HAP-1 (cell line): Measurements from ENCODE around the gene TCIRG1.
"Not testable (repeated sequence)": the region's sequence is repeated elsewhere in the genome, so short reads cannot be mapped to it uniquely, and the experiment has no call there.

Experiments
- DNase-seq, 2 experiments: peaks; one replicate each; pipeline ENCODE4 v3.0.0-alpha.2; 2016 to 2020; ENCODE audit warnings: low spot score in 2 of 2
- H3K27me3 ChIP-seq: fragments of 250-450 bp; sonication (Bioruptor Pico); 2 replicates; pipeline ENCODE4 v1.5.1; 2020; ENCODE audit warnings: low read depth, mild to moderate bottlenecking, moderate library complexity
- H3K36me3 ChIP-seq: fragments of 250-450 bp; sonication (Bioruptor Pico); replicated peaks from 2 replicates; pipeline ENCODE4 v1.5.1; 2020; ENCODE audit warnings: mild to moderate bottlenecking
- H3K4me1 ChIP-seq: fragments of 250-450 bp; sonication (Bioruptor Pico); 2 replicates; pipeline ENCODE4 v1.5.1; 2020; ENCODE audit warnings: mild to moderate bottlenecking
- H3K4me3 ChIP-seq: fragments of 250-450 bp; sonication (Bioruptor Pico); 2 replicates; pipeline ENCODE4 v1.5.1; 2020; ENCODE audit warnings: mild to moderate bottlenecking, moderate library complexity
- H3K9me3 ChIP-seq: fragments of 250-450 bp; sonication (Bioruptor Pico); 2 replicates; pipeline ENCODE4 v1.5.1; 2020; ENCODE audit warnings: mild to moderate bottlenecking, moderate library complexity
- in situ Hi-C: fragments of 300-500 bp; cut with MboI; formaldehyde crosslinking; loops from 3 replicates; pipeline ENCODE4 v1.14.3; 2020; ENCODE audit warnings: low sequenced_read_pairs, inconsistent platforms, mixed read lengths

Gene TCIRG1

DNA sequence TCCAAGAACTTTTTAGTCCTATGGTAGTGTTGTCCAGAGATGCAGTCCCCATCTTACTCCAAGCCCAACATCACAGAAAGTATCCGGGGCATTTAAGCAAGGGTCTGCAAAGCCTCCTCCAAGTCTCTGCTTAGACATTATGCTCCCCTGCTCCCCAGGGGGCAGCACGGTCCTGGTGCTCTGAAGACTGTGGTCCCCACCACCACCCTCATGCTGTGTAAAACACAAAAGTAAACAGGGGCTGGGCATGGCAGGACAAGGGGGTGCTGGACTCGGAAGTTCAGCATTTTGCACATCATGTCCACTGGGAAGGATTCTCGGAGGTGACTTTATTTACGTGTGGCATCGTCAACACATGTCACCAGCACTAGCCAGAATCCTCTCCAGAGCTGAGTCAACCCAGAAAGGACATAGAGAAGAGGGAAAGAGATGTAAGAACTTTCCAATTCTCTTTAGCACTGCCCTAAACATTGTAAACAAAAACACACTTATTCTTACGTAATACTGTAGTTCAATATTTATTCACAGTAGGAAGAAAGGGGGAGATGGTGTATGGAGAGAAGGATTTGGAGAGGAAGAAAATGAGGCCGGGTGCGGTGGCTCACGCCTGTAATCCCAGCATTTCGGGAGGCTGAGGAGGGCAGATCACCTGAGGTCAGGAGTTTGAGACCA is 37.7 kb downstream of the TCIRG1 start:
- H3K9me3 ChIP-seq = no peaks in the 10 kb centered on the region
- no peaks in the 10 kb centered on the region; the same call in 1 of the 2 replicates for H3K36me3 ChIP-seq
- H3K4me3 ChIP-seq = no peak overlapping the region
- no peaks in the 10 kb centered on the region for H3K4me1 ChIP-seq
- in situ Hi-C loops = no loop called here
- no peaks in the 10 kb centered on the region for H3K27me3 ChIP-seq
- no peak for DNase-seq

DNA sequence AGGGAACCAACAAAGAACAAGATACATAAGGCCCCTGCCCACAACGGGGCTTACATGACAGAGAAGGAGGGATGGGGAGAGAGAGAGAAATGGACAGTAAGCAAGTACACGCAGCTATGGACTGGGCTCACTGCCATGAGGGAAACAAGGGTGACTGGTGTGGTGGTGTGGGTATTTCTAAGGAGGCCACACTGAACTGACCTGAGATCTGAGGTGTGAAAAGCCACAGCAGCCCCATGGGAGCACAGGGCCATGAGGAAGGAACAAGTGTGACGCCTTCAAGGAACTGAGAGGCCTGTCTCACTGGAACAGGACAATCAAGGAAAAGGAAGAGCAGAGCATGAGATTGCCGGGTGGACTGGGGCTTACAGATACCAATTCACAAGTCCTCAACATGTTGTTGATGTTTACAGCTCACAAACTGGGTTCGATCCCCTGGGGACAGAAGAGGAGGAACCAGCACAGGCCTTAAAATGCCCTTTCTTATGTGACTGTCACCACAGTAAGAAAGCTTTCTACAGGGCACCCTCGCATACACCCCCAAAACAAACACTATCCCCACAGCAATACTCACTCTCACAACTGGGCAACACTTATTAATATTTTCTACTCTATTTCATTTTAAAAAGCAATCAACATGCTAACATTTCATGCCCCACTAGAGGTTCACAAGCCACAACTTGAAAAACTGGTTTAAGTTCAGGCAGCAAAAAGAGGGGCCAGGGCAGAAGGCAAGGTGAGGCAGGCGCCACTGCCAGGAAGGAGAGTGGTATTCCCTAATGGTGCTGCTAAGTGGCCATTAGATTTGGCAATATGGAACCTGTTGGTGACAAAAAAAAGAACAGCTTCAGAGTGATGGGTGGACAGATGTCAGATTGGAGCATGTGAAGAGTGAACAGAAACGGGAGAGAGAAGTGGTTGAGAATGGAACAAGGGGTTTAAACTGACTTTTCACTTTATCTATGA is 39.1 kb downstream of the TCIRG1 start:
- in situ Hi-C loops = no loop called here
- H3K27me3 ChIP-seq = no peaks in the 10 kb centered on the region
- DNase-seq = no peak
- H3K9me3 ChIP-seq = no peaks in the 10 kb centered on the region
- no peaks in the 10 kb centered on the region; the same call in 1 of the 2 replicates for H3K36me3 ChIP-seq
- H3K4me1 ChIP-seq = peaks cover 5% of the 10 kb centered on the region; the same call in 1 of the 2 replicates
- H3K4me3 ChIP-seq = no peak overlapping the region

DNA sequence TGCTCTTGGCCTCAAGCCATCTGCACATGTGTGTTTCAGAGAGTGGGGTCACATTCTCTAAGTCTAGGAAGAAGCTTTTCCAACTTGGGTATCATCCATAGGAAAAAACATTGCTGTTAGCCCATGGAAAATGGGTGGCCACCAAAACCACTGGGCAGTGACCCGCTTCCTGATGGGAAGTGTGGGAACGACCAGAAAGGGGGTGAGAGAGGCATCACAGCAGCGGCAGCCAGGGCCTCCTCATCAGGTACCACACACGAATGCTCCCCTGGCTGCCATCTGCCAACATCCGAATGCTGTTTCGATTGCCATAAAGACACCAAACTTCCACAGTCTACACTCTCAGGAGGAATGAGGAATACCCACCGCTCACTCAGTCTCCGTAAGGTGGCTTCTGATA is 42.0 kb downstream of the TCIRG1 start:
- in situ Hi-C loops = no loop called here
- no peak for DNase-seq
- Histone ChIP-seq H3K27me3 (no peaks in the 10 kb centered on the region), H3K4me3 (no peak overlapping the region), H3K9me3 (no peaks in the 10 kb centered on the region), H3K4me1 (peaks cover 5% of the 10 kb centered on the region; the same call in 1 of the 2 replicates), H3K36me3 (no peaks in the 10 kb centered on the region; the same call in 1 of the 2 replicates)

DNA sequence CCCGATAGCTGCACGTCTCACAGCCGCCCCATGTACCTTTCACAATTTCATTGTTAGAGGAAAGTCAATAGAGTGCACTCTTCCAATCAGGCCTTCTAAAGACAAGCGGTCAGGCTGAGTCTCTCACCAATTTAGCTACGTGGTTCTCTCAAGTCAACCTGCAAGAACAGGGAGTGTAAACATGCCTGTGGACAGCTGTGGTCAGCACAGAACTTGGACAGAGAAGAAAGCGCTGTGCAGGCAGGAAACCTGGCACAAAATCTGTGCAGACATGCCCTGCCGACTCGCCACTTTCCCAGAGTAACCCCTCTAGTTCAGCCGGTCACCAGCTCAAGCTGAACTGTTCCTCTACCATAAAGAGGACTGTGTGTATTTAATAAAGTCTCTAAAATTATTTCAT is 42.9 kb downstream of the TCIRG1 start:
- H3K27me3 ChIP-seq = no peaks in the 10 kb centered on the region
- no peak for DNase-seq
- H3K4me1 ChIP-seq = peaks cover 5% of the 10 kb centered on the region; the same call in 1 of the 2 replicates
- H3K4me3 ChIP-seq = no peak overlapping the region
- H3K9me3 ChIP-seq = no peaks in the 10 kb centered on the region
- H3K36me3 ChIP-seq = no peaks in the 10 kb centered on the region; the same call in 1 of the 2 replicates
- in situ Hi-C loops = no loop called here

DNA sequence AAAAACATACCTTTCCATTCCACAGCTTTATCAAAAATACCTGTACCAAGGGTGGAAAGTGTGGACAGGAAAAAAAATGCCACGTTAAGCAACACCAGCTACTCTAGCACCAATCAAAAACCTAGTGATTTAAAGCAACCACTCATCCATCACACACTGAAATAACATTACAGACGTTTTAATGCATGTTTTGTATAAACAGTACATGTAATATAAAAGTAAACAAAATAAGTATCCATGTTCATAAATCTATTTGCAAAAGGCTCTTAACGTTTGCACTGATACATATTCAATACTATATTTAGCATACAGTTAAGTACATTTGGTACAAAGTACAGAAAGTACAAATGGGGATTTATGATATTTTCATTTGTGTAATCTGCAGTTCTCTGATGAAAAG is 43.7 kb downstream of the TCIRG1 start:
- H3K27me3 ChIP-seq = no peaks in the 10 kb centered on the region
- H3K36me3 ChIP-seq = no peaks in the 10 kb centered on the region; the same call in 1 of the 2 replicates
- peaks cover 5% of the 10 kb centered on the region; the same call in 1 of the 2 replicates for H3K4me1 ChIP-seq
- in situ Hi-C loops = no loop called here
- DNase-seq = no peak
- H3K9me3 ChIP-seq = no peaks in the 10 kb centered on the region
- no peak overlapping the region for H3K4me3 ChIP-seq

DNA sequence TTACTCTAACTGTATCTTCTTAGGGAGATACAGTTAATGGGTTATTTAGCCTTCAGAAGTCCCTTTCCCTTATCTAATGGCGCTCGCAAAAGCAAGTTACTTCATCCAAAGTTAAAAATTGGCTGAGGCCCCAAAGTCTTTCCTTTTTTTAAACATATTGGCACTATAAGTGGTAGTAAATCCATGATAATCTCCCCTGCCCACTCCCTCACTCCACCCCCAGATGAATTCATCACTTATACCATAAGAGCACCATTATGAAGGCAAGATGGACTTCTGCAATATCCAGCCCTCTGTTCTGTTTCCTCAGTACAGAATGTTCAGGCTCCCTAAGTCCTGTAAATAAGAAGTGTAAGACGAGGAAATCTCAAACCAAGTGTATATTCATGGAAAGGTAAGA is 44.7 kb downstream of the TCIRG1 start:
- Histone ChIP-seq H3K36me3 (no peaks in the 10 kb centered on the region; the same call in 1 of the 2 replicates), H3K4me1 (peaks cover 5% of the 10 kb centered on the region; the same call in 1 of the 2 replicates), H3K9me3 (no peaks in the 10 kb centered on the region), H3K4me3 (no peak overlapping the region), H3K27me3 (no peaks in the 10 kb centered on the region)
- DNase-seq = no peak
- in situ Hi-C loops = no loop called here

DNA sequence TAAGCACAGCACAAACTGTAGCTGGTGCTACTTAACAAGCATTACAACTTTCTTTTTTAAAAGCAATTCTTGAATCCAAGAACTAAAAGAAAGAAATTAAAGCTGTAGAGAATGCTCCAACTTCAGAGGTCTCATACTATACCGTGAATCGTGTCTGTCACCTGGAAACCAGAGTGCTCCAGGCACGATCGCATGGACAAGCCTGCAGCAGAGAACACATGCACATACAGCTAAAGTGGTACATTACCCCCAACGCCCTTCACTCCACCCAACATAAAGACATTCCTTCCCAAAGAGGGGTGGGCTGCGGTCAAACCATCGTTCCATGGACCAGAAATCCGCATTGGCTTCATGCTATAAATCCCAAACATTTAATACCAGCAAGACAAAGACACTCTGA is 50.9 kb downstream of the TCIRG1 start:
- no peaks in the 10 kb centered on the region for H3K4me1 ChIP-seq
- in situ Hi-C loops = no loop called here
- H3K27me3 ChIP-seq = no peaks in the 10 kb centered on the region
- no peak overlapping the region for H3K4me3 ChIP-seq
- DNase-seq = no peak
- no peaks in the 10 kb centered on the region for H3K9me3 ChIP-seq
- H3K36me3 ChIP-seq = no peaks in the 10 kb centered on the region; the same call in none of the 2 replicates

DNA sequence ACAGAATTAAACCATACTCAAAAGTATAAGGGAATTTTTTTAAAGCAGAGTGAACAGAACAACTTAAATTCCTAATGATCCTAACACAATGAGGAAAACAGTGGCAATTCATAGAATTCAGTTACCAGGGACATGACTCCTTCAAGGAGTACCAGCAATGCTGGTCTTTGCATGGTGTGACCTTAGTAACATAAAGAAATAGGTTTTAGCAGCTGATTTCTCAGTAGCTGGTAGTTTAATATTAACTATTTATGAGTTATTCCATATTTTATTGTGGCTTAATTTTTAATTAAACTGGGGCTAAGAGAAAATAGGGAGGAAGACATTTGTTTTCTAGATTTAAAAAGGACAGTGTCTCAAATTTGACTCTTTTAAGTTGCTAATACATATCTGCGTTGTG is 51.5 kb downstream of the TCIRG1 start:
- Histone ChIP-seq H3K4me3 (no peak overlapping the region), H3K9me3 (no peaks in the 10 kb centered on the region), H3K36me3 (no peaks in the 10 kb centered on the region; the same call in none of the 2 replicates), H3K4me1 (no peaks in the 10 kb centered on the region), H3K27me3 (no peaks in the 10 kb centered on the region)
- no peak for DNase-seq
- in situ Hi-C loops = no loop called here

DNA sequence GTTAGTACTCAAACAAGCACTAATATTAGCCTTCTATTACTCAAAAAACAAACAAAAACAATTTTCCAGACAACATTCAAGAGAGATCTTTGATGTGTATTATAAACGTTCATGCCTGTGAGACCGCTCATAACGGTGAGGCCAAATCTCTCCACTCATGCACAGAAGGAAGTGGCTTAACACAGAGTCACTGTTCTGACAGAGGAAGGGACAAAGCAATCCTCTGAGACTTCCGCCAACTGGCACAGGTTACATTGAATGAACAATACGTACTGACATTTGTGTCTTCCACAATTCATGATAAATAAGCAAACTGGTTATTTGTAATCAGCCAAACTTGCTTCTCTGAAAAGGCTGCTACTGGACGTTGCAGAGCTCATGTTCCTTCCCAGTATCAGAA is 51.9 kb downstream of the TCIRG1 start:
- no peak for DNase-seq
- Histone ChIP-seq H3K9me3 (no peaks in the 10 kb centered on the region), H3K4me3 (no peak overlapping the region), H3K4me1 (no peaks in the 10 kb centered on the region), H3K36me3 (no peaks in the 10 kb centered on the region; the same call in none of the 2 replicates), H3K27me3 (no peaks in the 10 kb centered on the region)
- in situ Hi-C loops = no loop called here

DNA sequence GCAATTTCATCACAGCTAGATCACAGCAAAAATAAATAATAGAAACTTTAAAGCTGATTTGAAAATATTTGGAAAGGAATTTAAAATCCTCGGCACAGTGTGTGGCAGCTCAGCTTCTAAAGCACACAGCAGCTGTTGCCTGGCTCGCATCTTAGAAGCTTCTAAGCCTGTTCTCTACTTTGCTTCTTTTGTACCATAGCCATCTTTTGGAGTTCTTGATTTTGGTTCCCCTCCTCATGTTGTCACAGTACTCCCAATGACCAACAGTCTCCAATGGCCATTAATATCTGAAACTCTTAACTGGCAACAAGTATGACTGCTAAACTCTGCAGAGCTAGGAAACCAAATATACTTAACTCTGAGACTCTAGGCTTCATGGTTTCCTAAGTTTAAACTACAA is 53.6 kb downstream of the TCIRG1 start:
- H3K4me1 ChIP-seq = no peaks in the 10 kb centered on the region
- no peak for DNase-seq
- in situ Hi-C loops = no loop called here
- H3K9me3 ChIP-seq = no peaks in the 10 kb centered on the region
- no peaks in the 10 kb centered on the region for H3K27me3 ChIP-seq
- H3K36me3 ChIP-seq = no peaks in the 10 kb centered on the region; the same call in none of the 2 replicates
- no peak overlapping the region for H3K4me3 ChIP-seq

DNA sequence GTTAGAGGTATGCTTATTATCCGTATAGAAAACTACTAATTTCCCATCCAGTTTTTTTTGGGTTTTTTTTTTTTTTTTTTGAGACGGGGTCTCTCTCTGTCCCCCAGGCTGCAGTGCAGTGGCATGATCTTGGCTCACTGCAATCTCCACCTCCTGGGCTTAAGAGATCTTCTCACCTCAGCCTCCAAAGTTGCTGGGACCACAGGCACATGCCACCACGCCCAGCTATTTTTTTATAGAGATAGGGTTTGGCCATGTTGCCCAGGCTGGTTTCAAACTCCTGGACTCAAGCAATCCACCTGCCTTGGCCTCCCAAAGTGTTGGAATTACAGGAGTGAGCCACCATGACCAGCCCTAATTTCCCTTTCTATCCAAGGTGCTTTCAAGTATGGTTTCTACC is 54.1 kb downstream of the TCIRG1 start:
- DNase-seq, H3K4me1 ChIP-seq, H3K9me3 ChIP-seq, in situ Hi-C loops, H3K27me3 ChIP-seq, H3K36me3 ChIP-seq, H3K4me3 ChIP-seq: not testable (repeated sequence)

DNA sequence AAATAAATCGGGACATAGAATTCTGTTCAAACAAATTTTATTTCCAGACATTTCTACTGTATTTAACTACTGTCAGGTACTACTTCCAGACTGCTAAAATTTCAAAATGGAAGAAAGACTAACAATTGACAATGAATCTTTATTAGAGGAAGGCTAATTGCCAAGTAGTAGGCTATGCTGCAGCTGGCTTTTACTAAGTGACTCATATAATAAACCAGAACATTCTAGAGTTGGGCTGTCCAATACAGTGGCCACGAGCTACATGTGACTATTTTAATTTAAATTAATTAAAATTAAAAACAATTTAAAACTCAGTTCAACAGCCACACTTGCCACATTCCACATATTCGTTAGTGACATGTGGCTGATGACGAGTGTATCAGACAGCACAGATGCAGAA is 54.7 kb downstream of the TCIRG1 start:
- no peak for DNase-seq
- Histone ChIP-seq H3K36me3 (no peaks in the 10 kb centered on the region; the same call in none of the 2 replicates), H3K27me3 (no peaks in the 10 kb centered on the region), H3K4me3 (no peak overlapping the region), H3K9me3 (no peaks in the 10 kb centered on the region), H3K4me1 (no peaks in the 10 kb centered on the region)
- in situ Hi-C loops = no loop called here

DNA sequence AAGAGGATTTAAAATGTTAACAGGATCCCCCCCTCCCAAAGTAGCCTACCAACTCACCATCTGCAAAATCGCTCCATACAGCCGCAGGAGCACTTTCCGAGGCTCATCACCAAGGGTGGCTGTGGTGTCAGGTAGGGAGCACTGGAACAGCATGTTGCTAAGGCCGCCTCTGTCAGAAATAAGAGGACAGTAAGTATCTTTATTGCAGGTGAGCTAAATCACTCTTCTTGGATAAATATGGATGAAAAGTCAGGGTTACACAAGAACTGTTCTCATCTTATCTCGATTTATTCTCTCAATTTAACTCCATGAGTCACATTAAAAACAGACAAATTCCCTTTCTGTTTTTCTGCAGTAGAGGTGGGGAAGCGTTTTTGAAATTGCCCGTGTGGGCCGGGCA is 58.1 kb downstream of the TCIRG1 start:
- Histone ChIP-seq H3K4me3 (no peak overlapping the region), H3K27me3 (no peaks in the 10 kb centered on the region), H3K36me3 (no peaks in the 10 kb centered on the region; the same call in 1 of the 2 replicates), H3K9me3 (no peaks in the 10 kb centered on the region), H3K4me1 (no peaks in the 10 kb centered on the region)
- DNase-seq = no peak
- in situ Hi-C loops = no loop called here

DNA sequence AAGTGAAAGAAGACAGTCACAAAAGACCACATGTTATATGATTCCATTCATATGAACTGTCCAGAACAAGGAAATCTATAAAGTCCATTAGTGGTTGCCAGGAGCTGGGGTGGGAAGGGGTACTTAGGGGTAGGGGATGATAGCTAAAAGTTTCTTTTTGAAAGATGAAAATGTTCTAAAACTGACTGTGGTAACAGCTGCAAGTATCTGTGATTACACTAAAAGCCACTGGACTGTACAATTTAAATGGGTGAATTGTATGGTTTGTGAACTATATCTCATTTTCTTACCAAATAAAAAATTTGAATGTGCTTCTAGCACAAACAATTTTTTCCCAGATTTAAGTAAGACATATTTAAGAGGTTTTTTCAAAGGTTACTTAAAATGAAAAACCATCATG is 60.2 kb downstream of the TCIRG1 start:
- H3K4me3 ChIP-seq = no peak overlapping the region
- H3K36me3 ChIP-seq = no peaks in the 10 kb centered on the region; the same call in 1 of the 2 replicates
- H3K9me3 ChIP-seq = no peaks in the 10 kb centered on the region
- no peaks in the 10 kb centered on the region for H3K27me3 ChIP-seq
- no peak for DNase-seq
- in situ Hi-C loops = no loop called here
- H3K4me1 ChIP-seq = no peaks in the 10 kb centered on the region
